Activated T-cell treated with anti-CD3 and anti-CD28 coated beads, Interleukin-2, amount 50 U/mL, for 1 hour (primary cell): ENCODE data around the gene ELAVL1.

Source experiments
- DNase-seq: peaks from one replicate; pipeline ENCODE4 v3.0.0-alpha.2; 2020

The ELAVL1 gene

DNA sequence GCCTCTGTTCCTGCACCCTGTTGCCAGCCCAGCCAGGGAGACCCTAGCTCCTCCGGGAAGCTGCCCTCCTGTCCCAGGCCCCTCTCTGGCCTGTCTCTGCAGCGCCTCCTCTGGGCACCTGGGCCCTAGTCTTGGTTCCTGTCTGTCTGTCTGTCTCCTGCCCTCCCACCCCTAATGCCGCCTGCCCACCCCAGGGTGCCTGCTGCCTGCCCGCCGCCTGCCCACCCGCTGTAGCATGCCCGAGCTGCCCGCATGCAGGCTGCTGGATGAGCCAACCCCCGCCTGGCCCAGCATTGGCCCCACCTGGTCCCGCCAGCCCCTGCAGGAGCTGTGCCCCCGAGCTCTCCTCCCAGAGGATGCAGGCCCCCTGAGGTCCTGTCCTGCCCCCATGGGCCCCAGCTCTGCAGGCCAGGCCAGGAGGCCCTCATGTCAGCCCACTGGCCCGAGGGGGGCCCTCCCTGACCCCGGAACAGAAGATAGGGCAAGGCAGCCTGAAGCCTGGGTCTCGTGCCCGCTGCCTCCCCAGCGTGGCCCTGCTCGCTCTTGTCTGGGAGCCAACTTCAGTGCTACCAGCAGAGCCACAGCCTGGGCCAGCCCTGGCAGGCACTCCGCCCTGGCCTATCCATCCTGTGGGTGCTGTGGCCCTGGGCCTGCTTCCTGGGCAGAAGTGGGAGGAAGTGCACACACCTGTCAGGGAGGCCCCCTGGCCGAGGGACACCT, 96.5 kb downstream of the ELAVL1 start:
- no peak for DNase-seq
